OCI-LY3 (cell line): Measurements from ENCODE around the gene DHRS13.

ENCODE experiments used
- EZH2phosphoT487 ChIP-seq: fragments of 200-600 bp; shearing (Covaris generic); IDR thresholded peaks from 2 replicates; pipeline ENCODE4 v1.6.1; 2018; ENCODE audit warnings: antibody characterized with exemption, mixed run types, low read depth
- TF ChIP-seq, protein P1 (sequence below): fragments of 200-600, 300-600 bp; sonication (generic); IDR thresholded peaks from 2 replicates; pipeline ENCODE4 v1.5.1; 2014; ENCODE audit warnings: antibody characterized with exemption, low read length, low read depth

DNA sequence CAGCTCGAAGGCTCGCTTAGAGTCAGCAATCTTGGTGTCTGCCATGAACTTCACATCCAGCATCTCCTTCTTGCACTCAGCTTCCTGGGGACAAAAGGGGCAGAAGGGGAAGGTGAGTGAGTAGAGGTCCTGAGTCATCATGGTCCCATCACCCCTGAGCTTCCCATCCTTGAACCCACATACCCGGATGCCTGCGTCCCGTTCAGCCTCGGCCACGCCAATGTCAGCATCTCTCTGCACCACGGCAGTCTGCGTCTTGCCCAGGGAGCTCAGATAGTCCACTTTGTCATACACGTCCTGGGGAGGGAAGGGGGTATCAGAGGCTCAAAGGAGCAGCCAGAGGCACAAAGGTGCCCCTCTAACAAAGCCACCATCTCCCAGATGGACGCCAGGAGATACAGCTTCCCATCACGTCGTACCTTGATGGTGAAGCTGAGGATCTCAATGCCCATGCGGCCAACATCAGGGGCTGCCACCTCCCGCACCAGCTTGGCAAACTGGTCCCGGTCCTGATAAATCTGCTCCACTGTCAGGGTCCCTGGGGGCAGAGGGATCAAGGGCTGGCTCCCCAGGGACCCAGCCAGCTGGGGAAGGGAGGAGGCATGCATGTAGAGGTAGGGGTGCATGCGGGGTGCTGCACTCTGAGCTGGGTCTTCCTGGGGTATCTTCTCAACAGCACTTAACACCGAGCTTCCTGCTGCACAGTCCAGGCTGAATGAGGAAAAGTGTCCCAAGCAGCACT, 20.6 kb downstream of the DHRS13 start:
- TF ChIP-seq, protein P1, sequence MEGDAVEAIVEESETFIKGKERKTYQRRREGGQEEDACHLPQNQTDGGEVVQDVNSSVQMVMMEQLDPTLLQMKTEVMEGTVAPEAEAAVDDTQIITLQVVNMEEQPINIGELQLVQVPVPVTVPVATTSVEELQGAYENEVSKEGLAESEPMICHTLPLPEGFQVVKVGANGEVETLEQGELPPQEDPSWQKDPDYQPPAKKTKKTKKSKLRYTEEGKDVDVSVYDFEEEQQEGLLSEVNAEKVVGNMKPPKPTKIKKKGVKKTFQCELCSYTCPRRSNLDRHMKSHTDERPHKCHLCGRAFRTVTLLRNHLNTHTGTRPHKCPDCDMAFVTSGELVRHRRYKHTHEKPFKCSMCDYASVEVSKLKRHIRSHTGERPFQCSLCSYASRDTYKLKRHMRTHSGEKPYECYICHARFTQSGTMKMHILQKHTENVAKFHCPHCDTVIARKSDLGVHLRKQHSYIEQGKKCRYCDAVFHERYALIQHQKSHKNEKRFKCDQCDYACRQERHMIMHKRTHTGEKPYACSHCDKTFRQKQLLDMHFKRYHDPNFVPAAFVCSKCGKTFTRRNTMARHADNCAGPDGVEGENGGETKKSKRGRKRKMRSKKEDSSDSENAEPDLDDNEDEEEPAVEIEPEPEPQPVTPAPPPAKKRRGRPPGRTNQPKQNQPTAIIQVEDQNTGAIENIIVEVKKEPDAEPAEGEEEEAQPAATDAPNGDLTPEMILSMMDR, result no peak
- no peak for TF ChIP-seq EZH2phosphoT487
